SK-N-SH (cell line): ENCODE measurements around the gene CUX1. TPM values are rescaled to one million over a fixed set of nuclear protein-coding genes. Genes with fewer than 3 reads are reported as not detected.

Source experiments
- CTCF ChIA-PET: fragments of 300-600, 350-600 bp; formaldehyde crosslinking; extraction: SDS; loops from one replicate; lab custom pipeline; 2021; lab: Yijun Ruan, JAX
- POLR2A ChIA-PET: fragments of 350-600 bp; sonication (Branson Sonifier 250); formaldehyde crosslinking; extraction: SDS; loops from one replicate; lab custom pipeline; 2020; ENCODE audit warnings: antibody characterized with exemption, inconsistent platforms; lab: Yijun Ruan, JAX
- DNase-seq: peaks from one replicate; pipeline ENCODE4 v3.0.0; 2012
- H2AFZ ChIP-seq: fragments of 200-600 bp; sonication (generic); 2 replicates; pipeline ENCODE4 v1.8.1; 2016; ENCODE audit warnings: antibody characterized with exemption, mild to moderate bottlenecking, low read depth
- H3F3A ChIP-seq: fragments of 200-600 bp; sonication (generic); replicated peaks from 2 replicates; pipeline ENCODE3; 2016; ENCODE audit warnings: antibody characterized with exemption, mild to moderate bottlenecking; ENCODE audit not compliant: insufficient read depth
- H3K27ac ChIP-seq, 2 experiments: fragments of 200-500 bp in 1 of 2; fragments of 200-600 bp in 1 of 2; sonication (Bioruptor generic) in 1 of 2; sonication (generic), shearing (Covaris generic) in 1 of 2; 2 replicates each; pipeline versions ENCODE4 v1.5.1 to v1.6.1; 2014 to 2016; ENCODE audit warnings: low read depth in 2 of 2, inconsistent platforms in 1 of 2, low read length in 1 of 2, mild to moderate bottlenecking in 1 of 2, mixed read lengths in 1 of 2
- H3K27me3 ChIP-seq: fragments of 200-600 bp; sonication (generic), shearing (Covaris generic); 2 replicates; pipeline ENCODE4 v1.6.1; 2016; ENCODE audit warnings: mixed run types; ENCODE audit not compliant: insufficient read depth
- H3K36me3 ChIP-seq, 2 experiments: fragments of 200-500 bp in 1 of 2; fragments of 200-600 bp in 1 of 2; sonication (Bioruptor generic) in 1 of 2; sonication (generic) in 1 of 2; replicated peaks in 1 of 2; 2 replicates each; pipeline versions ENCODE3 to v1.5.1; 2014 to 2016; ENCODE audit warnings: low read length in 1 of 2, mild to moderate bottlenecking in 1 of 2; ENCODE audit not compliant: insufficient read depth in 2 of 2, control insufficient read depth in 1 of 2
- H3K4me1 ChIP-seq, 2 experiments: fragments of 200-500 bp in 1 of 2; fragments of 200-600 bp in 1 of 2; sonication (Bioruptor generic) in 1 of 2; sonication (generic), shearing (Covaris generic) in 1 of 2; 2 replicates each; pipeline versions ENCODE4 v1.5.1 to v1.6.1; 2014 to 2016; ENCODE audit warnings: low read depth in 1 of 2, low read length in 1 of 2, mixed run types in 1 of 2; ENCODE audit not compliant: insufficient read depth in 2 of 2, control insufficient read depth in 1 of 2
- H3K4me2 ChIP-seq: fragments of 200-600 bp; sonication (generic), shearing (Covaris generic); 2 replicates; pipeline ENCODE4 v1.6.1; 2017; ENCODE audit warnings: mixed run types
- H3K4me3 ChIP-seq, 2 experiments: fragments of 200-500 bp in 1 of 2; fragments of 200-600 bp in 1 of 2; sonication (Bioruptor generic) in 1 of 2; sonication (generic), shearing (Covaris generic) in 1 of 2; 2 replicates each; pipeline versions ENCODE4 v1.5.1 to v1.8.1; 2014 to 2016; ENCODE audit warnings: low read depth in 2 of 2, inconsistent platforms in 1 of 2, low read length in 1 of 2, mild to moderate bottlenecking in 1 of 2, mixed read lengths in 1 of 2, moderate library complexity in 1 of 2
- H3K79me2 ChIP-seq: fragments of 200-600 bp; sonication (generic); 2 replicates; pipeline ENCODE4 v1.8.1; 2017; ENCODE audit warnings: mild to moderate bottlenecking; ENCODE audit not compliant: insufficient read depth
- H3K9ac ChIP-seq: fragments of 200-600 bp; sonication (generic); 2 replicates; pipeline ENCODE4 v1.6.1; 2017; ENCODE audit warnings: mixed run types
- H3K9me2 ChIP-seq: fragments of 200-600 bp; sonication (generic); 2 replicates; pipeline ENCODE4 v1.6.1; 2017; ENCODE audit warnings: mixed run types
- H3K9me3 ChIP-seq: fragments of 200-600 bp; sonication (generic); 2 replicates; pipeline ENCODE4 v1.6.1; 2017; ENCODE audit warnings: mixed run types, mild to moderate bottlenecking, moderate library complexity
- H4K20me1 ChIP-seq: fragments of 200-600 bp; sonication (generic); 2 replicates; pipeline ENCODE4 v1.6.1; 2017; ENCODE audit warnings: mild to moderate bottlenecking, mixed run types; ENCODE audit not compliant: insufficient read depth
- CHD2 ChIP-seq: fragments of 150-350 bp; IDR thresholded peaks from 2 replicates; pipeline ENCODE4 v1.6.1; 2018; ENCODE audit warnings: low read length; ENCODE audit not compliant: partially characterized antibody
- CTCF ChIP-seq: fragments of 200-600 bp; sonication (generic); IDR thresholded peaks from 2 replicates; pipeline ENCODE4 v1.6.1; 2017; ENCODE audit warnings: antibody characterized with exemption, mild to moderate bottlenecking, moderate library complexity
- EZH2phosphoT487 ChIP-seq: fragments of 200-600 bp; sonication (generic); IDR thresholded peaks from 2 replicates; pipeline ENCODE4 v1.6.1; 2017; ENCODE audit warnings: low read depth, mixed run types, mild to moderate bottlenecking, antibody characterized with exemption, moderate library complexity, borderline replicate concordance
- FOSL2 ChIP-seq: IDR thresholded peaks from 2 replicates; pipeline ENCODE4 v1.4.0; 2012; ENCODE audit warnings: low read depth, mild to moderate bottlenecking, moderate library complexity, borderline replicate concordance
- FOXM1 ChIP-seq: IDR thresholded peaks from 2 replicates; pipeline ENCODE4 v1.4.0; 2012; ENCODE audit warnings: low read depth, mild to moderate bottlenecking
- GATA2 ChIP-seq: sonication (generic); formaldehyde crosslinking; IDR thresholded peaks from 2 replicates; pipeline ENCODE4 v1.5.0; 2020; ENCODE audit warnings: mild to moderate bottlenecking, missing genetic modification reagents
- IRF3 ChIP-seq: fragments of 150-350 bp; IDR thresholded peaks from 2 replicates; pipeline ENCODE4 v1.6.1; 2016; ENCODE audit warnings: mild to moderate bottlenecking, low read depth, low read length
- JUND ChIP-seq: IDR thresholded peaks from 2 replicates; pipeline ENCODE4 v1.4.0; 2012
- MAX ChIP-seq: IDR thresholded peaks from 2 replicates; pipeline ENCODE4 v1.4.0; 2012; ENCODE audit warnings: low read depth
- MXI1 ChIP-seq: IDR thresholded peaks from 2 replicates; pipeline ENCODE4 v1.6.1; 2012; ENCODE audit warnings: mild to moderate bottlenecking, low read depth, low read length, improper control_type of control experiment
- NFIC ChIP-seq: IDR thresholded peaks from 2 replicates; pipeline ENCODE4 v1.4.0; 2012; ENCODE audit warnings: borderline replicate concordance
- RCOR1 ChIP-seq: fragments of 150-350 bp; IDR thresholded peaks from 2 replicates; pipeline ENCODE4 v1.6.1; 2017; ENCODE audit warnings: antibody characterized with exemption, low read length
- REST ChIP-seq: IDR thresholded peaks from 2 replicates; pipeline ENCODE4 v1.6.1; 2012; ENCODE audit warnings: mild to moderate bottlenecking, low read depth, low read length, moderate library complexity
- RFX5 ChIP-seq: IDR thresholded peaks from 2 replicates; pipeline ENCODE4 v1.6.1; 2012; ENCODE audit warnings: mild to moderate bottlenecking, improper control_type of control experiment, low read length
- TAF1 ChIP-seq: IDR thresholded peaks from 2 replicates; pipeline ENCODE4 v1.6.1; 2012; ENCODE audit warnings: low read depth, mild to moderate bottlenecking, low read length, moderate library complexity, borderline replicate concordance
- TCF12 ChIP-seq: IDR thresholded peaks from 2 replicates; pipeline ENCODE4 v1.4.0; 2012
- WGBS: methylation state at CpG from one replicate; pipeline ENCODE4 v1.1.6; 2017; ENCODE audit warnings: low lambda C conversion rate; 5-methylcytosine and 5-hydroxymethylcytosine counted together
- polyA plus RNA-seq, 3 experiments: library from polyadenylated mRNA; depleted of rRNA; stranded (reverse); fragments of >200 nt; gene quantifications; 2 replicates each; pipeline ENCODE4 v1.2.3, GENCODE V29; 2012

CUX1 gene
- polyA plus RNA-seq, 1 of the 3 experiments (the other 2 are of a cell fraction): 68.6 TPM

- TF ChIP-seq MXI1: no peak
- no peak for TF ChIP-seq IRF3
- TF ChIP-seq MAX: no peak
- TF ChIP-seq TCF12: no peak
- no peak for TF ChIP-seq RFX5
- no peaks in the 10 kb centered on the region for H3K4me1 ChIP-seq
- H3K4me3 ChIP-seq: no peak overlapping the region
- H3K9ac ChIP-seq: no peak overlapping the region
- CTCF ChIA-PET: no interaction called here
- H3K36me3 ChIP-seq: peaks cover 12 to 30% of the 10 kb centered on the region in 2 experiments
- no peaks in the 10 kb centered on the region for H3F3A ChIP-seq
- no peaks in the 10 kb centered on the region for H4K20me1 ChIP-seq
- no peaks in the 10 kb centered on the region for H3K27me3 ChIP-seq
- H3K27ac ChIP-seq: no peak overlapping the region
- POLR2A ChIA-PET: no interaction called here
- H3K9me2 ChIP-seq: no peaks in the 10 kb centered on the region
- no peak overlapping the region for H2AFZ ChIP-seq
- no peak overlapping the region for H3K4me2 ChIP-seq
- WGBS: 96% methylated on average over 8 of the region's 8 CpGs
- peaks cover 4% of the 10 kb centered on the region; the same call in 1 of the 2 replicates for H3K9me3 ChIP-seq
- DNase-seq: no peak
- no peaks in the 10 kb centered on the region for H3K79me2 ChIP-seq
Measured at GRCh38 chr7:102072636-102073209, 255.3 kb downstream of the CUX1 start.

GRCh38 chr7:102073931-102074880 lies 256.8 kb downstream of the CUX1 start:
- H3K9me3 ChIP-seq: peaks cover 4% of the 10 kb centered on the region; the same call in 1 of the 2 replicates
- no peak for DNase-seq
- peaks cover 12 to 28% of the 10 kb centered on the region in 2 experiments for H3K36me3 ChIP-seq
- H4K20me1 ChIP-seq: no peaks in the 10 kb centered on the region
- H3K4me2 ChIP-seq: no peak overlapping the region
- no peaks in the 10 kb centered on the region for H3K79me2 ChIP-seq
- ChIA-PET POLR2A (no interaction called here), CTCF (no interaction called here)
- H3K27ac ChIP-seq: no peak overlapping the region
- H2AFZ ChIP-seq: no peak overlapping the region
- no peaks in the 10 kb centered on the region for H3K27me3 ChIP-seq
- H3K9ac ChIP-seq: no peak overlapping the region
- no peak overlapping the region for H3K4me3 ChIP-seq
- 94% methylated on average over 14 of the region's 14 CpGs for WGBS
- H3F3A ChIP-seq: peaks cover 5% of the 10 kb centered on the region
- no peak for TF ChIP-seq EZH2phosphoT487
- no peak for TF ChIP-seq REST
- TF ChIP-seq FOXM1: no peak
- TF ChIP-seq TAF1: no peak
- TF ChIP-seq NFIC: no peak
- TF ChIP-seq RFX5: no peak
- no peak for TF ChIP-seq CTCF
- TF ChIP-seq JUND: no peak
- no peak for TF ChIP-seq MXI1
- TF ChIP-seq GATA2 (CRISPR knock-in tag): no peak
- no peak for TF ChIP-seq RCOR1
- TF ChIP-seq CHD2: no peak
- TF ChIP-seq TCF12: no peak
- no peak for TF ChIP-seq FOSL2
- H3K9me2 ChIP-seq: no peaks in the 10 kb centered on the region
- H3K4me1 ChIP-seq: peaks cover 0 to 13% of the 10 kb centered on the region in 2 experiments; a peak in 1 of 4 replicates
